Stimulated activated CD8-positive, alpha-beta memory T cell treated with anti-CD3 and anti-CD28 coated beads, Interleukin-15, amount 100 ng/mL, for 48 hours (primary cell): ENCODE measurements around the gene MT3.
A peak's percentile ranks its signal among the peaks of the same experiment; 100 is the strongest.
"Not testable (repeated sequence)": the region's sequence is repeated elsewhere in the genome, so short reads cannot be mapped to it uniquely, and the experiment has no call there.

Experiments
- DNase-seq, 2 donors: peaks; one replicate each; pipeline ENCODE4 v3.0.0-alpha.2; 2020; ENCODE audit warnings: low read depth in 2 of 2

The MT3 gene

DNA sequence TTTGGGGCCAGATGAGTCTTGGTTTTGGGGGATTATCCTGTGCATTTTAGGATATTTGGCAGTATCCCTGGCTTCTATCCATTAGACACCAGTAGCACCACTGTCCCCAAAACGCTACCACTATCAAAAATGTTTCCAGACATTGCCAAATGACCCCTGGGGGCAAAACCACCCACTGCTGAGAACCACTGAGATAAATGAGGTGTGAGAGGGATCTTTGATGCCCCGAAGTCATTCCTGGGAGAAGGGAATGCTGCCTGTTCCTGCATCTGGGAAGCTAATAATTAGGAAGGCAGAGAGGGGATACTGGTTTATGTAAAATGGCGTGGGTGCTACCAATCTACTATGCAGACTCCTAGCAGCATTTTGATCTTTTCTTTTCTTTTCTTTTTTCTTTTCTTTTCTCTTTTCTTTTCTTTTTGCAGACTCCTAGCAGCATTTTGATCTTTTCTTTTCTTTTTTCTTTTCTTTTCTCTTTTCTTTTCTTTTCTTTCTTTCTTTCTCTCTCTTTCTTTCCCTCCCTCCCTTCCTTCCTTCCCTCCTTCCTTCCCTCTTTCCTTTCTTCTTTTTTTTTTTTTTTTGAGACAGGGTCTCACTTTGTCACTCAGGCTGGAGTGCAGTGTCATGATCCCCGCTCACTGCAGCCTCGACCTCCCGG lies 8.8 kb upstream of the MT3 start:
- DNase-seq, result no peak

DNA sequence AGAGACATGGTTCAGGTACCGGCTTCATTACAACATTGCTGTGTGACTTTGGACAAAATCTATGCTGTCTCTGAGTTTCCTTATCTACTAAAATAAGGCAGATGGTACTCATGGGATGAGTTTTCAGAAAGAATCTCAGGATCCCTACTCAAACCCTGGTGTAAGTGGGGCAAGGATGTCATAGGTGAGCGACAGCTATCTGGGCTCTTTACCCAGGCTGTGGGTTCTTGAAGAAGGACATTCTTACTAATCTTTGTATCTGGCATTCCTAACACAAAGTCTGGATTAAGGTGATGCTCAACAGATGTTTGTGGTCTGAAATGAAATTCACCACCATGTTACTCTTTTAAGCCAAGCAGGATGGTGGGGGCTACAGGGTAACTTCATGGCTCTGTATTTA lies 6.4 kb upstream of the MT3 start:
- DNase-seq, result not testable (repeated sequence)

DNA sequence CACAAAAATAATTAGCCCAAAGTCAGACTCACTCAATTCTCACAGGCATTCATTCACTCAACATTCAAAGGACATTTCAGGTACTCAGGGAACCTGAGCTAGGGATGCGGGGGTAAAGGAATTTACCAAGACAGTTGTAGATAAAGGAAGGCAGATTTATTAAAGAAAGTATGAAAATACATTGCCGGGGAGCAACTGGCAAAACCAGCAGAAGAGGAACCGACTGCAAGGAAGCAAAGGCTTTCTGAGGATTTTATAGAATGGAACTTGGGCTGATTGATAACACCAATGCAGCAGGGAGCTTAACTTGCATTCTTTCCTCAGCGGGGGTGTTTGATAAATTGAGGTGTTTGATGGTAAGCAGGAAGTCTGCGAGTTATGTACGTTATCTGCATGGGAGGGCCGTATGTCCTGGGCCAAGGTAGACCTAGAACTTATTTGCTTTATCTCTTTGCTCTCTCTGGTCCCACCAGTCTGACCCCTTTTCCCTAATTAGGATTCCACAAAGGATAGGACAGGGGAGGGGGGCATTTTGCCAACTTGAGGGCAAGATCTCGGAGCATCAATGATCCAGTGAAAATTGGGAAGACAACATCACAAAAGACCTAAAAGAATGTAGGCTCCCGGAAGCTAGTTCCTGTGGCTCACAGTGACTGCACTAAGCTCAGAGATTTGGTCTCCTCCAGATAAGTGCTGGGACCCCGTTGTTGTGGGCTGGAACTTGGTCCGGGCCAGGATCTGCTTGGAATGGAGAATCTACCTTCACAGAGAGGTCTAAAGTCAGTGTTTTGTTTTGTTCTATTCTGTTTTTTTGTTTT lies 5.8 kb upstream of the MT3 start:
- no peak for DNase-seq

DNA sequence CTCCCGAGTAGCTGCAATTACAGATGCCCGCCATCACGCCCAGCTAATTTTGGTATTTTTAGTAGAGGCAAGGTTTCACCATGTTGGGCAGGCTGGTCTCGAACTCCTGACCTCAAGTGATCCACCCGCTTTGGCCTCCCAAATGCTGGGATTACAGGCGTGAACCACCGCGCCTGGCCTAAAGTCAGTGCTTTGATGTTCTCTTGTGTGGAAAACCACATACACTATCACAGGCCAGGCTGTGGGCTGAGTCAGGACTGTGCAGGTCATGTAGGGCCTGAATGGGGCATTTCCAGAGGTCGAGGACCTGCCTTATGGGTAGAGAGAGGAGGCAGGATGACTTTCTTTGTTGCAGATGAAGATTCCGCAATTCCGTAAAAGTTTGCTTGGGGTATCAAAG lies 5.1 kb upstream of the MT3 start:
- no peak for DNase-seq

- DNase-seq, result no peak
Observed at GRCh38 chr16:56588781-56589140, 567 bp upstream of the MT3 start.

- no peak for DNase-seq
Observed at GRCh38 chr16:56591377-56592060, 2.2 kb downstream of the MT3 start.

DNA sequence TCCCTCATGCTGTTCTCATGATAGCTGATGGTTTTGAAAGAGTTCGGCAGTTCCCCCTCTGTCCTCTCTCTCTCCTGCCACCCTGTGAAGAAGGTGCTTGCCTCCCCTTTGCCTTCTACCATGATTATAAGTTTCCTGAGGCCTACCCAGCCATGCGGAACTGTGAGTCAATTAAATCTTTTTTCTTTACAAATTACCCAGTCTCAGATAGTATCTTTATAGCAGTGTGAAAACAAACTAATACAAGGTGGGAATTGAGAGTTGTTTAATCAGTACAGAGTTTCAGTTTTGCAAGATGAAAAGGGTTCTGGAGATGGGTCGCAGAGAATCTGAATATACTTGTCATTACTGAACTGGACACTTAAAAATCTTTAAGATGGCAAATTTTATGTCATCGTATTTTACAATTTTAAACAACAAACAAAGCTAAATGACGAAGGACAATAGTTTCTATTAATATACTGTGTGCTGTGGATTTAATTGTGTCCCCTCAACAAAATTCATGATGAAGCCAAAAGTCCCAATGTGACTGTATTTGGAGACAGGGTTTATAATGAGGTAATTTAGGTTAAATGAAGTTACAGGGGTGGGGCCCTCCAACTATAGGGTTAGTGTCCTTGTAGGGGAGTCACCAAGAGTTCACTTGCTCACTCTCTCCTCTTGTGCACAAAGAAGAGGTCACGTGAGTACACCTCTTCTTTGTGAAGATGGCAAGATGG lies 4.4 kb downstream of the MT3 start:
- no peak for DNase-seq

DNA sequence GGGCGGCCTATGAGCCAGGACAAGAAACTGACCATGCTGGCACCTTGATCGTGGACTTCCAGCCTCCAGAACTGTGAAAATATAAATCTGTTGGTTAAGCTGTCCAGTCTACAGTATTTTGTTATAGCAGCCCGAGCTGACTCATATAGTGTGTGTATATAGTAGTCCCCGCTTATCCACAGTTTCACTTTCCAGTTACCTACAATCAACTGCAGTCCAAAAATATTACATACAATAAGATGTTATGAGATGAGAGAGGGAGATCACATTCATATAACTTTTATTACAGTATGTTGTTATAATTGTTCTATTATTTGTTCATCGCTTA lies 4.9 kb downstream of the MT3 start:
- DNase-seq, result no peak

GRCh38 chr16:56600398-56600999 lies 11.2 kb downstream of the MT3 start:
- no peak for DNase-seq

GRCh38 chr16:56601325-56601724 lies 12.0 kb downstream of the MT3 start:
- no peak for DNase-seq

- DNase-seq, result no peak
Observed at GRCh38 chr16:56603589-56603988, 14.3 kb downstream of the MT3 start.

DNA sequence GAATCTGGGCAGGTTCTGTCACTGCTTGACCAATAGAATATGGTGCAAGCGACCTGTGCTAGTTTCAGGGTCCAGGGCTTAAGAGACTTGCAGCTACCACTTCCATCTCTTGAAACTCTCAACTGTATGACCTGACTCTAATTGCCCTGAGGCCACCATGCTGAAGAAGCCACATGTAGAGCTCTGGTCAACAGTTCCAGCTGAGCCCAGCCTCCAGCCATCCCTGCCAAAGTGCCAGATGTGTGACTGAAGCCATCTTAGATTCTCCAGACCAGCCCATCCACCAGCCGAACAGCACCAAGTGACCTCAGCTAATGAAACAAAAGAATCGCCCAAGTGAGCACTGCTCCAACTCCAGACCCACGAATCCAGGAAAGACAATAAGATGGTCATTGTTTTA lies 15.6 kb downstream of the MT3 start:
- DNase-seq, result no peak

DNA sequence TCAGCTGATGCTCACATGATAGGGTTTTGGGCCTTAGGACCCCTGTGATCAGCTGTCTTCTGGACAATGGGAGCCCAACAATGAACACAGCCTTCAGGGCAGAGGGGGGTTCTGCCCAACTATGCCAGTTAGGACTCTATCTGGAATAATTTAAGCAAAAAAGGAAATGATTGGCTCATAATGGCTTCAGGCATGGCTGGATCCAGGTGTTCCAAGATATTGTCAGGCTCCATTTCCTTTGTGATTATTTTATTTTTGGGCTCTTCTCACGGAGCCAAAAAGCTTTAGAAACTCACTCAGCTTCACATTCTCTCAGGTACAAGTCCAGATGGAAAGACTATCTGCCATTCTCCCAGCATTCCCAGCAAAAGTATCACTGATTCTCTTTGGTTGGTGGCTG lies 16.1 kb downstream of the MT3 start:
- DNase-seq, result no peak

GRCh38 chr16:56606071-56606475 lies 16.7 kb downstream of the MT3 start:
- DNase-seq, result no peak

- no peak for DNase-seq
Observed at GRCh38 chr16:56606476-56607108, 17.3 kb downstream of the MT3 start.

GRCh38 chr16:56607109-56607618 lies 17.8 kb downstream of the MT3 start:
- no peak for DNase-seq

GRCh38 chr16:56607675-56608042 lies 18.3 kb downstream of the MT3 start:
- no peak for DNase-seq

- peak; percentile 92 to 94 for DNase-seq
Observed at GRCh38 chr16:56608043-56608875, 18.9 kb downstream of the MT3 start, which contains the start of gene MT2A. Gene MT2A (plus strand): TSS chr16:56608584. CDS start chr16:56608656, 72 bp downstream.

DNA sequence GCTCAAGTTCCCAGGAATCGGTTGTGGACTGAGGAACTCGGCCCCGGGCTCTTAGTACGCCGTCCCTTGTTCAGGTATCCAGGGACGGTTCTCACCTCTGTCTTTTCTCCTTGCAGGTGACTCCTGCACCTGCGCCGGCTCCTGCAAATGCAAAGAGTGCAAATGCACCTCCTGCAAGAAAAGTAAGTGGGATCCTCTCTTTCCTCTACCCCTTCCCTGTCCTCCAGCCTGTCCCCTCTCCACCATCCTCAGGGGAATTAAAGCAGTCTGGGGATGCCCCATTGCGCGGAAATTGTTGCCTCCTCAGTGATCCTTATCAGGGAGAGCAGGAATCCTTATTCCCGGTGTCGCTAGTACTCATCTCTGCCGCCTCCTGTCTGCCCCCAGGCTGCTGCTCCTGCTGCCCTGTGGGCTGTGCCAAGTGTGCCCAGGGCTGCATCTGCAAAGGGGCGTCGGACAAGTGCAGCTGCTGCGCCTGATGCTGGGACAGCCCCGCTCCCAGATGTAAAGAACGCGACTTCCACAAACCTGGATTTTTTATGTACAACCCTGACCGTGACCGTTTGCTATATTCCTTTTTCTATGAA lies 19.6 kb downstream of the MT3 start:
- no peak for DNase-seq

- DNase-seq, result peak; percentile 48 to 63
Observed at GRCh38 chr16:56609463-56609921, 20.2 kb downstream of the MT3 start.
